ENCODE results near the gene TRIM31. TPM values are rescaled to one million over a fixed set of nuclear protein-coding genes. Genes with fewer than 3 reads are reported as not detected.
A peak's percentile ranks its signal among the peaks of the same experiment; 100 is the strongest.

TRIM31 gene
- polyA plus RNA-seq, 4 donors, result 5.2 to 41.6 (median 32.7) TPM

- peaks cover 0 to 17% (median 11%) of the 10 kb centered on the region in 3 donors for H3K27me3 ChIP-seq (ENCODE audit: control insufficient read depth in 3 of 3, insufficient read depth in 3 of 3, low read length in 3 of 3)
- no peak for FAIRE-seq
- DNase-seq, result peak; percentile 27 to 54
- peak overlapping the region in 2 of 3 donors; percentile 19 to 44 for H3K4me3 ChIP-seq (ENCODE audit: low read depth in 1 of 3, low read length in 3 of 3)
- H3K27ac ChIP-seq (ENCODE audit: low read depth in 1 of 3, low read length in 2 of 3), result peak overlapping the region; percentile 52 to 86 (median 64)
- peaks cover 4 to 41% (median 14%) of the 10 kb centered on the region in 3 donors for H3K4me1 ChIP-seq (ENCODE audit: control insufficient read depth in 3 of 3, insufficient read depth in 2 of 3, low read depth in 1 of 3, low read length in 2 of 3)
- 20 to 36% (median 32%) methylated on average over 15 of the region's 15 CpGs for WGBS, 3 donors
- H3K36me3 ChIP-seq (ENCODE audit: control insufficient read depth in 3 of 3, insufficient read depth in 2 of 3, low read depth in 1 of 3, low read length in 3 of 3), result peaks cover 0 to 8% (median 0%) of the 10 kb centered on the region in 3 donors
- H3K9me3 ChIP-seq (ENCODE audit: control insufficient read depth in 2 of 2, insufficient read depth in 1 of 2, low read depth in 1 of 2, low read length in 1 of 2), result no peaks in the 10 kb centered on the region
Measured at GRCh38 chr6:30102414-30102969, 10.4 kb downstream of the TRIM31 start.

DNA sequence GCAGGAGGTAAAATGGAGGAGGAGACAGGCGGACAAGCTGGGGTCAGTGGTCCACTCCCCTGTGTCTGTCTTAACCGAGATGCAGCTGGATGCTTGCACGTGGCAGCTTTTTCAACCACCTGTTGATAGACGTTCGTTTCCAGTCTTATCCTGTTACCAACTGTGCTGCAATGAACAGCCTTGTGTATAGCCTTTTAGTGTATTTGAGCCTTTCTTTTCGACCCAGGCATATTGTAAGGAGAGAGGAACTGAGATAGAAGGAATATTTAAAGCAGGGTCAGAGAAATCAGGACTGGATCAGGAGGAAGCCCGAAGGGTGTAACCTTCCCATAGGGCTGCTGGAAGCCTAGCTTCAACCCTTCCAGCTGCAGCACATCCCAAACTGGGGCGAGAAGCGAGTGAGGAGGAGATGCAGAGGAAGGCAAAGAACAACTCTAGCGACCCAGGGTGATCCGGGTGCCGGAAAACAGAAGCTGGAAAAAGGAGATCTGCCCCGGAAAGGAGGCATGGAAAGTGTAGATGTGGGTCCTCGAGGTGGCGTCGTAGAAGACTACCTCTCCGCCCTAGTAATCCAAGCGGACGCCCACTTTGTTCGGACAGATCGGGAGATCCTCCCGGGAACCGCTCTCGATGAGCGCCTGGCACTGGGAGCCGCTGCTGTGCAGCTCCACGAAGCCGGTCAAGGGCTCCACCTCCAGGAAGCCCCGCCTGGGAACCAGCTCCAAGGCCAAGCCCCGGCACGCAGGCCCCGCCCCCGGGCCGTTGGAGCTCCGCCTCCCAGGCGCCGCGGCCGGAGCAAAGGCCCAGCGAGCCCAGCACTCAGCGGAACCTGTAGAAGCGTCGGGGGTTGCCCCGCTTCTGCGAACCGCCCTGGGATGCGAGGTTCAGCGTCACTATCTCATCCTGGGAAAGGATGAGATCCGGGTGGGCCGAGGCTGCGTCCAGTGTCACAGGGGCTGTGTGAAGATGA lies 11.2 kb downstream of the TRIM31 start:
- no peak for FAIRE-seq
- Histone ChIP-seq H3K9me3 (ENCODE audit: control insufficient read depth in 2 of 2, insufficient read depth in 1 of 2, low read depth in 1 of 2, low read length in 1 of 2) (no peaks in the 10 kb centered on the region), H3K4me3 (ENCODE audit: low read depth in 1 of 3, low read length in 3 of 3) (peak overlapping the region in 2 of 3 donors; percentile 33 to 44), H3K4me1 (ENCODE audit: control insufficient read depth in 3 of 3, insufficient read depth in 2 of 3, low read depth in 1 of 3, low read length in 2 of 3) (peaks cover 4 to 49% (median 14%) of the 10 kb centered on the region in 3 donors), H3K27me3 (ENCODE audit: control insufficient read depth in 3 of 3, insufficient read depth in 3 of 3, low read length in 3 of 3) (peaks cover 0 to 17% (median 11%) of the 10 kb centered on the region in 3 donors), H3K36me3 (ENCODE audit: control insufficient read depth in 3 of 3, insufficient read depth in 2 of 3, low read depth in 1 of 3, low read length in 3 of 3) (peaks cover 0 to 7% (median 0%) of the 10 kb centered on the region in 3 donors), H3K27ac (ENCODE audit: low read depth in 1 of 3, low read length in 2 of 3) (peak overlapping the region; percentile 52 to 86 (median 64))
- DNase-seq, result peak; percentile 93 to 94
- 1 to 2% (median 2%) methylated on average over 51 of the region's 51 CpGs for WGBS, 3 donors

DNA sequence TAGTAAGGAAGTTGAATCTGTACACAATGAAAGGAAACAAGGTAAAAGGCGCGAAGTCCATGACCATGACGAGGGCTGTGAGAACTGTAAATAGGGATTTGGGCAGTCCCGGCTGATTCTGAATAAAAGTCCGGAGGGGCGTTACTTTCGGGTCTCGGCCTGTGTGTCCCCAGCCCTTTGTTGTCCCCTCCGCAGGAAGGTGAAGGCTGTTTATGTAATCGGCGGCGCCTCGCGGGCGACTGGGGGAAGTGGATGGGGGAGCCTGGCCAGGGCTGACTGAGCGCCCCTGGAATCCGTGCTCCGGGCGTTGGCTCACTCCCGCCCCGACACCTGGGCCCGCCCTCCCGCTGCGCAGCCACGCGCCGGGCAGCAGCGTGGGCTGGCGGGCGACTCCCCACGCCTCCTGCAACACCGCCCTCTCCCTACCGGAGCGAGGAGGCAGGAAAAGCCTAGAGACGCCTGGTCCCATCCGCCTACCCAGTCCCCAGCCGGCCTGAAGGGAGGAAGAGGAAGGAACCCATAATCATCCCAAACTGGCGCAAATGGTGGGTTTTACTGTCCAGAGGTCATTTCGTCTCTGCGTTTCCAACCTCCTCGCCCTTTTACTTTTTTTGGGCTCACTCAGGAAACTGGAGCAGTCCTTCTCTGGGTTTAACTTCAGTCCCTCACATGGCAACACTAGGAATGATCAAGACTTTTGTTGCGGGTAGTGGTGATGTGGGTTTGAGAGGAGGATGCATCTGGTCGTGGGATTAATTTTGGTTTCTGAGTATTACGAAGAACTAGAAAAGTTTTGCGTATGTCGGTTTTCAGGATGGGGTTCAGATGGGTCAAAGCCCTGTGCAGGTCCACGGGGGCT lies 12.1 kb downstream of the TRIM31 start:
- peaks cover 0 to 16% (median 11%) of the 10 kb centered on the region in 3 donors for H3K27me3 ChIP-seq (ENCODE audit: control insufficient read depth in 3 of 3, insufficient read depth in 3 of 3, low read length in 3 of 3)
- no peak for FAIRE-seq
- no peaks in the 10 kb centered on the region for H3K9me3 ChIP-seq (ENCODE audit: control insufficient read depth in 2 of 2, insufficient read depth in 1 of 2, low read depth in 1 of 2, low read length in 1 of 2)
- H3K4me3 ChIP-seq (ENCODE audit: low read depth in 1 of 3, low read length in 3 of 3), result peak overlapping the region in 2 of 3 donors; percentile 33 to 44
- H3K4me1 ChIP-seq (ENCODE audit: control insufficient read depth in 3 of 3, insufficient read depth in 2 of 3, low read depth in 1 of 3, low read length in 2 of 3), result peaks cover 4 to 52% (median 14%) of the 10 kb centered on the region in 3 donors
- peaks cover 0 to 3% (median 0%) of the 10 kb centered on the region in 3 donors for H3K36me3 ChIP-seq (ENCODE audit: control insufficient read depth in 3 of 3, insufficient read depth in 2 of 3, low read depth in 1 of 3, low read length in 3 of 3)
- 0 to 2% (median 2%) methylated on average over 43 to 47 of the region's 47 CpGs for WGBS, 3 donors
- peak overlapping the region; percentile 52 to 86 (median 64) for H3K27ac ChIP-seq (ENCODE audit: low read depth in 1 of 3, low read length in 2 of 3)
- DNase-seq, result peak; percentile 89 to 93

- Histone ChIP-seq H3K36me3 (ENCODE audit: control insufficient read depth in 3 of 3, insufficient read depth in 2 of 3, low read depth in 1 of 3, low read length in 3 of 3) (no peaks in the 10 kb centered on the region), H3K4me1 (ENCODE audit: control insufficient read depth in 3 of 3, insufficient read depth in 2 of 3, low read depth in 1 of 3, low read length in 2 of 3) (peaks cover 4 to 57% (median 14%) of the 10 kb centered on the region in 3 donors), H3K4me3 (ENCODE audit: low read depth in 1 of 3, low read length in 3 of 3) (peak overlapping the region in 1 of 3 donors; percentile 31), H3K27me3 (ENCODE audit: control insufficient read depth in 3 of 3, insufficient read depth in 3 of 3, low read length in 3 of 3) (peaks cover 0 to 14% (median 10%) of the 10 kb centered on the region in 3 donors), H3K9me3 (ENCODE audit: control insufficient read depth in 2 of 2, insufficient read depth in 1 of 2, low read depth in 1 of 2, low read length in 1 of 2) (no peaks in the 10 kb centered on the region), H3K27ac (ENCODE audit: low read depth in 1 of 3, low read length in 2 of 3) (peak overlapping the region in 2 of 3 donors; percentile 52 to 61)
- no peak for DNase-seq
- no peak for FAIRE-seq
- WGBS, 3 donors, result 37 to 51% (median 47%) methylated on average over 8 of the region's 8 CpGs
Measured at GRCh38 chr6:30100154-30100553, 12.7 kb downstream of the TRIM31 start.

DNA sequence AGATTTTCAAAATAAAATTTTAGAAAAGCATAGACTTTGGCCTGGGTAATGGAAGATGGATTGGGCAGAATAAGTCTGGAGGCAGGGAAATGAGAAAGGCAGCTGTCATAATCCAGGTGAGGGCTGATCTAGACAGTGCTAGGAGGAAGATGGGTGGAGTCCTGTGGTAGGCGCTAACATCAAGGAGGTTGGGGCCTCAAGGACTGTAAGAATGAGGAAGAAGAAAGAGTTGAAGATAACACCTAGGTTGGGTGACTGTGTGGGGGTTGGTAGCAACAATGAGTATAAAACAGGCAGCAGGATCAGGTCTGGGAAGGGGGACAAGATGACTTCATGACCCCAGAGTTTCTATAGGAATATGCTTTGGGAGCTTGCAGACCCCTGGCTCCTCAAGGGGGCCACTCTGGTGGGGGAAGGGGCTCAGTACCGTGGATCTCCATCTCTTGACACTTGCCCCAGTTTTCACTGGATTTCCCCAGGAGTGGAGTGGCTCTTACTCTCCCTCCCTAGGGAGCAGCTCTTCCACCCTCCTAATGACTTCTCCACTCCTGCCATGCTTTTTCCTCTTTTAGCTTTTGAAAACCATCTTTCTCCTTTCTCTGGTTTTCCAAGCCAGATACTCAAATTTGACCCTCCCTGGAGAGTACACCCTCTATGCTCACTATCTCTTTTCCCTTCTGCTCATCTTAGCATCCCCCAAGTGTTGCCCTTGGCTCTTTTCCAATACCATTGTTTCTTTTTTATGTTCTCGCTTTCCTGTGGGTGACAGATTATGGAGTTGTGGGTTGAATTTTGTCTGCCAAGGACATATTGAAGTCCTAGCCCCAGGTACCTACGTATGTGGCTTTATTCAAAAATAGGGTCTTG lies 14.8 kb downstream of the TRIM31 start:
- FAIRE-seq (no peak), DNase-seq (peak; percentile 85 to 91)
- no peak overlapping the region for H3K4me3 ChIP-seq (ENCODE audit: low read depth in 1 of 3, low read length in 3 of 3)
- no peaks in the 10 kb centered on the region for H3K9me3 ChIP-seq (ENCODE audit: control insufficient read depth in 2 of 2, insufficient read depth in 1 of 2, low read depth in 1 of 2, low read length in 1 of 2)
- 46 to 64% (median 46%) methylated on average over 4 of the region's 4 CpGs for WGBS, 3 donors
- H3K36me3 ChIP-seq (ENCODE audit: control insufficient read depth in 3 of 3, insufficient read depth in 2 of 3, low read depth in 1 of 3, low read length in 3 of 3), result no peaks in the 10 kb centered on the region
- H3K27ac ChIP-seq (ENCODE audit: low read depth in 1 of 3, low read length in 2 of 3), result peak overlapping the region in 2 of 3 donors; percentile 56 to 59
- peaks cover 0 to 12% (median 11%) of the 10 kb centered on the region in 3 donors for H3K27me3 ChIP-seq (ENCODE audit: control insufficient read depth in 3 of 3, insufficient read depth in 3 of 3, low read length in 3 of 3)
- peaks cover 4 to 60% (median 14%) of the 10 kb centered on the region in 3 donors for H3K4me1 ChIP-seq (ENCODE audit: control insufficient read depth in 3 of 3, insufficient read depth in 2 of 3, low read depth in 1 of 3, low read length in 2 of 3)

DNA sequence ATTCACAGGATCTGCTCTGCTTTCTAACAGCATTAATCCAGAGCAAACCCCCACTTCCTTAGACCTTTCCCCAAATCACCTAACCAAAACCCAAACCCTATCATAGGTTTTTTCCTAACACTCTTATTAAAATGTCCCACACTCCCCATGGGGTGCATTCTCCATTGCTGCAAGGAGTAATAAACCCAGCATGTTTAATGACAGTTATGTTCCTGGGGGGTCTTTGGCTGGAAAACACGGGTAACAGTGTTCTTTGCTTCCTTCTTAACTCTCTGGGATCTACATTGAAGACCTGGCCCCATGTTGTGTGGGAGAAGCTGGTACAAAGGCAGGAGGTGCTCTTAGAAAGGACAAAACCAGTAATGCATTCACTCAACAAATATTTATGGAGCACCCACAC lies 16.1 kb downstream of the TRIM31 start:
- H3K4me1 ChIP-seq (ENCODE audit: control insufficient read depth in 3 of 3, insufficient read depth in 2 of 3, low read depth in 1 of 3, low read length in 2 of 3), result peaks cover 2 to 62% (median 7%) of the 10 kb centered on the region in 3 donors

GRCh38 chr6:30093951-30094661 lies 18.8 kb downstream of the TRIM31 start:
- peaks cover 0 to 8% (median 0%) of the 10 kb centered on the region in 3 donors for H3K27me3 ChIP-seq (ENCODE audit: control insufficient read depth in 3 of 3, insufficient read depth in 3 of 3, low read length in 3 of 3)
- H3K4me3 ChIP-seq (ENCODE audit: low read depth in 1 of 3, low read length in 3 of 3), result no peak overlapping the region
- FAIRE-seq, result no peak
- DNase-seq, result no peak
- 75 to 76% (median 76%) methylated on average over 5 of the region's 5 CpGs for WGBS, 3 donors
- H3K27ac ChIP-seq (ENCODE audit: low read depth in 1 of 3, low read length in 2 of 3), result peak overlapping the region in 1 of 3 donors; percentile 86
- H3K36me3 ChIP-seq (ENCODE audit: control insufficient read depth in 3 of 3, insufficient read depth in 2 of 3, low read depth in 1 of 3, low read length in 3 of 3), result no peaks in the 10 kb centered on the region
- peaks cover 0 to 57% (median 5%) of the 10 kb centered on the region in 3 donors for H3K4me1 ChIP-seq (ENCODE audit: control insufficient read depth in 3 of 3, insufficient read depth in 2 of 3, low read depth in 1 of 3, low read length in 2 of 3)
- H3K9me3 ChIP-seq (ENCODE audit: control insufficient read depth in 2 of 2, insufficient read depth in 1 of 2, low read depth in 1 of 2, low read length in 1 of 2), result no peaks in the 10 kb centered on the region

More for the DNA sequence above, 16.1 kb downstream of the TRIM31 start:
- FAIRE-seq, result no peak
- 33 to 68% (median 55%) methylated on average over 1 of the region's 1 CpG for WGBS, 3 donors
- no peak overlapping the region for H3K4me3 ChIP-seq (ENCODE audit: low read depth in 1 of 3, low read length in 3 of 3)
- DNase-seq, result no peak
- H3K27me3 ChIP-seq (ENCODE audit: control insufficient read depth in 3 of 3, insufficient read depth in 3 of 3, low read length in 3 of 3), result peaks cover 0 to 14% (median 12%) of the 10 kb centered on the region in 3 donors
- no peaks in the 10 kb centered on the region for H3K9me3 ChIP-seq (ENCODE audit: control insufficient read depth in 2 of 2, insufficient read depth in 1 of 2, low read depth in 1 of 2, low read length in 1 of 2)
- no peak overlapping the region for H3K27ac ChIP-seq (ENCODE audit: low read depth in 1 of 3, low read length in 2 of 3)
- no peaks in the 10 kb centered on the region for H3K36me3 ChIP-seq (ENCODE audit: control insufficient read depth in 3 of 3, insufficient read depth in 2 of 3, low read depth in 1 of 3, low read length in 3 of 3)

All from small intestine (tissue), 7 donors.